SK-N-SH (cell line): ENCODE measurements around the gene SLC47A1. TPM values are rescaled to one million over a fixed set of nuclear protein-coding genes. Genes with fewer than 3 reads are reported as not detected.

Experiments
- CTCF ChIA-PET: fragments of 300-600, 350-600 bp; formaldehyde crosslinking; extraction: SDS; loops from one replicate; lab custom pipeline; 2021; lab: Yijun Ruan, JAX
- POLR2A ChIA-PET: fragments of 350-600 bp; sonication (Branson Sonifier 250); formaldehyde crosslinking; extraction: SDS; loops from one replicate; lab custom pipeline; 2020; ENCODE audit warnings: antibody characterized with exemption, inconsistent platforms; lab: Yijun Ruan, JAX
- DNase-seq: peaks from one replicate; pipeline ENCODE4 v3.0.0; 2012
- H2AFZ ChIP-seq: fragments of 200-600 bp; sonication (generic); 2 replicates; pipeline ENCODE4 v1.8.1; 2016; ENCODE audit warnings: antibody characterized with exemption, mild to moderate bottlenecking, low read depth
- H3F3A ChIP-seq: fragments of 200-600 bp; sonication (generic); replicated peaks from 2 replicates; pipeline ENCODE3; 2016; ENCODE audit warnings: antibody characterized with exemption, mild to moderate bottlenecking; ENCODE audit not compliant: insufficient read depth
- H3K27ac ChIP-seq, 2 experiments: fragments of 200-500 bp in 1 of 2; fragments of 200-600 bp in 1 of 2; sonication (Bioruptor generic) in 1 of 2; sonication (generic), shearing (Covaris generic) in 1 of 2; 2 replicates each; pipeline versions ENCODE4 v1.5.1 to v1.6.1; 2014 to 2016; ENCODE audit warnings: low read depth in 2 of 2, inconsistent platforms in 1 of 2, low read length in 1 of 2, mild to moderate bottlenecking in 1 of 2, mixed read lengths in 1 of 2
- H3K27me3 ChIP-seq: fragments of 200-600 bp; sonication (generic), shearing (Covaris generic); 2 replicates; pipeline ENCODE4 v1.6.1; 2016; ENCODE audit warnings: mixed run types; ENCODE audit not compliant: insufficient read depth
- H3K36me3 ChIP-seq, 2 experiments: fragments of 200-500 bp in 1 of 2; fragments of 200-600 bp in 1 of 2; sonication (Bioruptor generic) in 1 of 2; sonication (generic) in 1 of 2; replicated peaks in 1 of 2; 2 replicates each; pipeline versions ENCODE3 to v1.5.1; 2014 to 2016; ENCODE audit warnings: low read length in 1 of 2, mild to moderate bottlenecking in 1 of 2; ENCODE audit not compliant: insufficient read depth in 2 of 2, control insufficient read depth in 1 of 2
- H3K4me1 ChIP-seq, 2 experiments: fragments of 200-500 bp in 1 of 2; fragments of 200-600 bp in 1 of 2; sonication (Bioruptor generic) in 1 of 2; sonication (generic), shearing (Covaris generic) in 1 of 2; 2 replicates each; pipeline versions ENCODE4 v1.5.1 to v1.6.1; 2014 to 2016; ENCODE audit warnings: low read depth in 1 of 2, low read length in 1 of 2, mixed run types in 1 of 2; ENCODE audit not compliant: insufficient read depth in 2 of 2, control insufficient read depth in 1 of 2
- H3K4me2 ChIP-seq: fragments of 200-600 bp; sonication (generic), shearing (Covaris generic); 2 replicates; pipeline ENCODE4 v1.6.1; 2017; ENCODE audit warnings: mixed run types
- H3K4me3 ChIP-seq, 2 experiments: fragments of 200-500 bp in 1 of 2; fragments of 200-600 bp in 1 of 2; sonication (Bioruptor generic) in 1 of 2; sonication (generic), shearing (Covaris generic) in 1 of 2; 2 replicates each; pipeline versions ENCODE4 v1.5.1 to v1.8.1; 2014 to 2016; ENCODE audit warnings: low read depth in 2 of 2, inconsistent platforms in 1 of 2, low read length in 1 of 2, mild to moderate bottlenecking in 1 of 2, mixed read lengths in 1 of 2, moderate library complexity in 1 of 2
- H3K79me2 ChIP-seq: fragments of 200-600 bp; sonication (generic); 2 replicates; pipeline ENCODE4 v1.8.1; 2017; ENCODE audit warnings: mild to moderate bottlenecking; ENCODE audit not compliant: insufficient read depth
- H3K9ac ChIP-seq: fragments of 200-600 bp; sonication (generic); 2 replicates; pipeline ENCODE4 v1.6.1; 2017; ENCODE audit warnings: mixed run types
- H3K9me2 ChIP-seq: fragments of 200-600 bp; sonication (generic); 2 replicates; pipeline ENCODE4 v1.6.1; 2017; ENCODE audit warnings: mixed run types
- H3K9me3 ChIP-seq: fragments of 200-600 bp; sonication (generic); 2 replicates; pipeline ENCODE4 v1.6.1; 2017; ENCODE audit warnings: mixed run types, mild to moderate bottlenecking, moderate library complexity
- H4K20me1 ChIP-seq: fragments of 200-600 bp; sonication (generic); 2 replicates; pipeline ENCODE4 v1.6.1; 2017; ENCODE audit warnings: mild to moderate bottlenecking, mixed run types; ENCODE audit not compliant: insufficient read depth
- FOSL2 ChIP-seq: IDR thresholded peaks from 2 replicates; pipeline ENCODE4 v1.4.0; 2012; ENCODE audit warnings: low read depth, mild to moderate bottlenecking, moderate library complexity, borderline replicate concordance
- GABPA ChIP-seq: IDR thresholded peaks from 2 replicates; pipeline ENCODE4 v1.4.0; 2012; ENCODE audit warnings: low read depth, mild to moderate bottlenecking
- IRF3 ChIP-seq: fragments of 150-350 bp; IDR thresholded peaks from 2 replicates; pipeline ENCODE4 v1.6.1; 2016; ENCODE audit warnings: mild to moderate bottlenecking, low read depth, low read length
- JUND ChIP-seq: IDR thresholded peaks from 2 replicates; pipeline ENCODE4 v1.4.0; 2012
- MAX ChIP-seq: IDR thresholded peaks from 2 replicates; pipeline ENCODE4 v1.4.0; 2012; ENCODE audit warnings: low read depth
- MXI1 ChIP-seq: IDR thresholded peaks from 2 replicates; pipeline ENCODE4 v1.6.1; 2012; ENCODE audit warnings: mild to moderate bottlenecking, low read depth, low read length, improper control_type of control experiment
- NFIC ChIP-seq: IDR thresholded peaks from 2 replicates; pipeline ENCODE4 v1.4.0; 2012; ENCODE audit warnings: borderline replicate concordance
- NRF1 ChIP-seq: IDR thresholded peaks from 2 replicates; pipeline ENCODE4 v1.6.1; 2012; ENCODE audit warnings: low read depth, mild to moderate bottlenecking, low read length
- SMC3 ChIP-seq: IDR thresholded peaks from 2 replicates; pipeline ENCODE4 v1.6.1; 2012; ENCODE audit warnings: low read depth, low read length, improper control_type of control experiment
- TCF12 ChIP-seq: IDR thresholded peaks from 2 replicates; pipeline ENCODE4 v1.4.0; 2012
- WGBS: methylation state at CpG from one replicate; pipeline ENCODE4 v1.1.6; 2017; ENCODE audit warnings: low lambda C conversion rate; 5-methylcytosine and 5-hydroxymethylcytosine counted together
- polyA plus RNA-seq, 3 experiments: library from polyadenylated mRNA; depleted of rRNA; stranded (reverse); fragments of >200 nt; gene quantifications; 2 replicates each; pipeline ENCODE4 v1.2.3, GENCODE V29; 2012

Gene SLC47A1
- polyA plus RNA-seq, 1 of the 3 experiments (the other 2 are of a cell fraction): 3.5 TPM

GRCh38 chr17:19561697-19562318, 28.2 kb downstream of the SLC47A1 start:
- Histone ChIP-seq H3K36me3 (no peaks in the 10 kb centered on the region), H2AFZ (no peak overlapping the region), H3K79me2 (no peaks in the 10 kb centered on the region)
- no peak for TF ChIP-seq JUND
- TF ChIP-seq, all 33 proteins: peak for 0
- H3K9me2 ChIP-seq: no peaks in the 10 kb centered on the region
- H3K27ac ChIP-seq: no peak overlapping the region
- H4K20me1 ChIP-seq: no peaks in the 10 kb centered on the region
- no peak overlapping the region for H3K4me2 ChIP-seq
- POLR2A ChIA-PET: no interaction called here
- WGBS: 84% methylated on average over 9 of the region's 9 CpGs
- H3F3A ChIP-seq: no peaks in the 10 kb centered on the region
- H3K9ac ChIP-seq: no peak overlapping the region
- CTCF ChIA-PET: interaction anchor here (2.3 kb wide), 1 partner anchor 200 kb away, joined by 7 read pairs; no protein-coding TSS in a partner anchor
- H3K9me3 ChIP-seq: no peaks in the 10 kb centered on the region
- no peaks in the 10 kb centered on the region for H3K4me1 ChIP-seq
- DNase-seq: no peak
- no peak overlapping the region for H3K4me3 ChIP-seq
- no peaks in the 10 kb centered on the region for H3K27me3 ChIP-seq

- Histone ChIP-seq H3K27ac (no peak overlapping the region), H3K4me1 (no peaks in the 10 kb centered on the region; a peak in 1 of 4 replicates), H3K9me3 (no peaks in the 10 kb centered on the region), H3K4me2 (no peak overlapping the region), H3K9me2 (no peaks in the 10 kb centered on the region), H3F3A (no peaks in the 10 kb centered on the region), H2AFZ (no peak overlapping the region), H3K27me3 (no peaks in the 10 kb centered on the region), H3K4me3 (no peak overlapping the region), H3K36me3 (no peaks in the 10 kb centered on the region), H3K9ac (no peak overlapping the region), H4K20me1 (no peaks in the 10 kb centered on the region), H3K79me2 (no peaks in the 10 kb centered on the region)
- POLR2A ChIA-PET: no interaction called here
- CTCF ChIA-PET: interaction anchor here (1.1 kb wide), 1 partner anchor 179 kb away, joined by 3 read pairs; no protein-coding TSS in a partner anchor
- no peak for DNase-seq
- TF ChIP-seq SMC3: no peak
- no peak for TF ChIP-seq MAX
- TF ChIP-seq MXI1: no peak
- TF ChIP-seq TCF12: no peak
- TF ChIP-seq IRF3: no peak
- TF ChIP-seq GABPA: no peak
- TF ChIP-seq NRF1: no peak
- no peak for TF ChIP-seq NFIC
- no peak for TF ChIP-seq FOSL2
- WGBS: 97% methylated on average over 14 of the region's 15 CpGs
Measured at GRCh38 chr17:19565817-19566575, 32.3 kb downstream of the SLC47A1 start.
